Neural cell (in vitro differentiated cells): ENCODE data around the gene ADCY4. TPM values are rescaled to one million over a fixed set of nuclear protein-coding genes. Genes with fewer than 3 reads are reported as not detected.
"Not testable (repeated sequence)": the region's sequence is repeated elsewhere in the genome, so short reads cannot be mapped to it uniquely, and the experiment has no call there.

Experiments used
- H2AFZ ChIP-seq: fragments of 200-600, 300-800 bp; sonication (generic), shearing (Covaris generic); 2 replicates; pipeline ENCODE4 v1.6.0; 2014; ENCODE audit warnings: low read depth, mild to moderate bottlenecking, antibody characterized with exemption, low read length, moderate library complexity
- H3F3A ChIP-seq: fragments of 200-600 bp; shearing (Covaris generic); 2 replicates; pipeline ENCODE4 v1.6.1; 2016; ENCODE audit warnings: mild to moderate bottlenecking, moderate library complexity, mixed read lengths, antibody characterized with exemption, low read length; ENCODE audit not compliant: insufficient read depth, poor library complexity, severe bottlenecking
- H3K27ac ChIP-seq: fragments of 200-600, 300-800 bp; sonication (generic), shearing (Covaris generic); 2 replicates; pipeline ENCODE4 v1.5.1; 2014; ENCODE audit warnings: mild to moderate bottlenecking, low read length, moderate library complexity
- H3K27me3 ChIP-seq: fragments of 300-800, 200-600 bp; sonication (generic), shearing (Covaris generic); 2 replicates; pipeline ENCODE4 v1.6.0; 2014; ENCODE audit warnings: mild to moderate bottlenecking, low read depth, low read length, moderate library complexity; ENCODE audit not compliant: insufficient read depth
- H3K36me3 ChIP-seq: fragments of 300-800, 200-600 bp; sonication (generic), shearing (Covaris generic); 2 replicates; pipeline ENCODE4 v1.5.1; 2014; ENCODE audit warnings: mild to moderate bottlenecking, antibody characterized with exemption, low read length, moderate library complexity; ENCODE audit not compliant: insufficient read depth
- H3K4me2 ChIP-seq: fragments of 300-800, 200-600 bp; sonication (generic), shearing (Covaris generic); 2 replicates; pipeline ENCODE4 v1.6.0; 2014; ENCODE audit warnings: mild to moderate bottlenecking, low read length
- H3K4me3 ChIP-seq: fragments of 300-800, 200-600 bp; sonication (generic), shearing (Covaris generic); 2 replicates; pipeline ENCODE4 v1.5.1; 2014; ENCODE audit warnings: mild to moderate bottlenecking, low read length, moderate library complexity
- H3K79me2 ChIP-seq: fragments of 200-600 bp; shearing (Covaris generic); replicated peaks from 2 replicates; pipeline ENCODE4 v1.6.0; 2014; ENCODE audit warnings: mild to moderate bottlenecking, low read length, moderate library complexity; ENCODE audit not compliant: insufficient read depth
- H3K9ac ChIP-seq: fragments of 300-800, 200-600 bp; sonication (generic), shearing (Covaris generic); 2 replicates; pipeline ENCODE4 v1.6.1; 2016; ENCODE audit warnings: mild to moderate bottlenecking, low read length, mixed read lengths
- H3K9me2 ChIP-seq: fragments of 200-600 bp; shearing (Covaris generic); 2 replicates; pipeline ENCODE4 v1.6.1; 2016; ENCODE audit warnings: mild to moderate bottlenecking, low read length, mixed read lengths; ENCODE audit not compliant: insufficient read depth
- H3K9me3 ChIP-seq: fragments of 200-600, 300-800 bp; sonication (generic), shearing (Covaris generic); 2 replicates; pipeline ENCODE4 v1.6.1; 2016; ENCODE audit warnings: mild to moderate bottlenecking, mixed run types, low read length, moderate library complexity, mixed read lengths
- H4K20me1 ChIP-seq: fragments of 200-600 bp; shearing (Covaris generic); 2 replicates; pipeline ENCODE4 v1.6.1; 2016; ENCODE audit warnings: mild to moderate bottlenecking, mixed run types; ENCODE audit not compliant: insufficient read depth
- CTCF ChIP-seq: fragments of 450-650 bp; IDR thresholded peaks from 2 replicates; pipeline ENCODE4 v1.5.1; 2014; ENCODE audit warnings: antibody characterized with exemption, mild to moderate bottlenecking, moderate library complexity; ENCODE audit not compliant: poor library complexity, severe bottlenecking
- EP300 ChIP-seq: fragments of 450-650 bp; conservative IDR thresholded peaks from 2 replicates; pipeline ENCODE4 v1.6.1; 2014; ENCODE audit warnings: antibody characterized with exemption, mild to moderate bottlenecking, moderate library complexity; ENCODE audit not compliant: poor library complexity, severe bottlenecking
- EZH2 ChIP-seq: fragments of 200-600, 300-800 bp; shearing (Covaris generic), sonication (generic); IDR thresholded peaks from 2 replicates; pipeline ENCODE4 v1.6.1; 2014; ENCODE audit warnings: antibody characterized with exemption, low read length, borderline replicate concordance, mild to moderate bottlenecking; ENCODE audit not compliant: insufficient read depth, poor library complexity, severe bottlenecking
- MXI1 ChIP-seq: fragments of 450-650 bp; conservative IDR thresholded peaks from 2 replicates; pipeline ENCODE4 v1.6.1; 2014; ENCODE audit warnings: antibody characterized with exemption, mild to moderate bottlenecking; ENCODE audit not compliant: poor library complexity, severe bottlenecking
- POLR2AphosphoS5 ChIP-seq: IDR thresholded peaks from 2 replicates; pipeline ENCODE4 v1.6.1; 2012
- RAD21 ChIP-seq: fragments of 450-650 bp; conservative IDR thresholded peaks from 2 replicates; pipeline ENCODE4 v1.6.1; 2014; ENCODE audit warnings: antibody characterized with exemption, mild to moderate bottlenecking, moderate library complexity
- SMC3 ChIP-seq: fragments of 450-650 bp; conservative IDR thresholded peaks from 2 replicates; pipeline ENCODE4 v1.6.1; 2014; ENCODE audit warnings: antibody characterized with exemption, mild to moderate bottlenecking, moderate library complexity; ENCODE audit not compliant: poor library complexity
- TAF1 ChIP-seq: IDR thresholded peaks from 2 replicates; pipeline ENCODE4 v1.6.1; 2012; ENCODE audit warnings: low read depth
- polyA plus RNA-seq: library from polyadenylated mRNA; depleted of rRNA; stranded (reverse); fragments of >200 nt; gene quantifications from 2 replicates; pipeline ENCODE4 v1.2.3, GENCODE V29; 2014
- TF ChIP-seq, protein P1 (sequence below): IDR thresholded peaks from 2 replicates; pipeline ENCODE4 v1.6.1; 2012; ENCODE audit warnings: borderline replicate concordance

ADCY4 gene
- polyA plus RNA-seq, 1 donor from 2014 or later, result not detected

GRCh38 chr14:24327914-24328313 lies 7.0 kb downstream of the ADCY4 start:
- peak; percentile 63 for TF ChIP-seq RAD21
- peak; percentile 77 for TF ChIP-seq SMC3
- peak; percentile 68 for TF ChIP-seq CTCF
- not testable (repeated sequence) for H3K27ac ChIP-seq, H3K36me3 ChIP-seq, H3K9ac ChIP-seq, H3K4me3 ChIP-seq, H3K79me2 ChIP-seq, H2AFZ ChIP-seq, H3K9me2 ChIP-seq, H4K20me1 ChIP-seq, H3K9me3 ChIP-seq, H3K4me2 ChIP-seq, H3F3A ChIP-seq
- peaks cover 26% of the 10 kb centered on the region for H3K27me3 ChIP-seq

DNA sequence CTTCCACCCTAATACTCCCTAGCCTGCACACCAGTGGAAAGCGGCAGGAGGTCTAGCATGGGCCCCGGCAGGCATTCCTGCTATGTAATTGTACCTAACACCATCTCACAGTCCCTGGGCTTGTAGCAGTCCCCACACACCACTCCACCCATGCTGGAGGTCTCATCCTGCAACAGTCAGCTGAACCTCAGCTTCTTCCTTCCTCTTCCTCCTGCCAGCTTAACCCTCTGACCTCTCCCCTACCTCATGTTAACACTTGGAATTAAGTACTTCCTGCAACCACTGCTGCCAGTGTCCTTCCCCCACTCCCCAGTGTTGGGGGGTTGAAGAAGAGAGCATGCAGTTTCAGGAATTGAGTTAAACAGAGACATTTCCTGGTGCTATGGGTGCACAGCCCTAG lies 7.6 kb downstream of the ADCY4 start:
- H3K9me3 ChIP-seq, result no peaks in the 10 kb centered on the region
- H3K4me3 ChIP-seq, result no peak overlapping the region
- H3F3A ChIP-seq, result no peaks in the 10 kb centered on the region
- TF ChIP-seq RAD21 (no peak), SMC3 (no peak), POLR2AphosphoS5 (no peak), CTCF (no peak), MXI1 (no peak), TAF1 (no peak), EP300 (no peak), EZH2 (no peak)
- TF ChIP-seq, protein P1, sequence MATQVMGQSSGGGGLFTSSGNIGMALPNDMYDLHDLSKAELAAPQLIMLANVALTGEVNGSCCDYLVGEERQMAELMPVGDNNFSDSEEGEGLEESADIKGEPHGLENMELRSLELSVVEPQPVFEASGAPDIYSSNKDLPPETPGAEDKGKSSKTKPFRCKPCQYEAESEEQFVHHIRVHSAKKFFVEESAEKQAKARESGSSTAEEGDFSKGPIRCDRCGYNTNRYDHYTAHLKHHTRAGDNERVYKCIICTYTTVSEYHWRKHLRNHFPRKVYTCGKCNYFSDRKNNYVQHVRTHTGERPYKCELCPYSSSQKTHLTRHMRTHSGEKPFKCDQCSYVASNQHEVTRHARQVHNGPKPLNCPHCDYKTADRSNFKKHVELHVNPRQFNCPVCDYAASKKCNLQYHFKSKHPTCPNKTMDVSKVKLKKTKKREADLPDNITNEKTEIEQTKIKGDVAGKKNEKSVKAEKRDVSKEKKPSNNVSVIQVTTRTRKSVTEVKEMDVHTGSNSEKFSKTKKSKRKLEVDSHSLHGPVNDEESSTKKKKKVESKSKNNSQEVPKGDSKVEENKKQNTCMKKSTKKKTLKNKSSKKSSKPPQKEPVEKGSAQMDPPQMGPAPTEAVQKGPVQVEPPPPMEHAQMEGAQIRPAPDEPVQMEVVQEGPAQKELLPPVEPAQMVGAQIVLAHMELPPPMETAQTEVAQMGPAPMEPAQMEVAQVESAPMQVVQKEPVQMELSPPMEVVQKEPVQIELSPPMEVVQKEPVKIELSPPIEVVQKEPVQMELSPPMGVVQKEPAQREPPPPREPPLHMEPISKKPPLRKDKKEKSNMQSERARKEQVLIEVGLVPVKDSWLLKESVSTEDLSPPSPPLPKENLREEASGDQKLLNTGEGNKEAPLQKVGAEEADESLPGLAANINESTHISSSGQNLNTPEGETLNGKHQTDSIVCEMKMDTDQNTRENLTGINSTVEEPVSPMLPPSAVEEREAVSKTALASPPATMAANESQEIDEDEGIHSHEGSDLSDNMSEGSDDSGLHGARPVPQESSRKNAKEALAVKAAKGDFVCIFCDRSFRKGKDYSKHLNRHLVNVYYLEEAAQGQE, result no peak
- H4K20me1 ChIP-seq, result no peaks in the 10 kb centered on the region
- H3K27ac ChIP-seq, result no peak overlapping the region
- H2AFZ ChIP-seq, result no peak overlapping the region
- H3K4me2 ChIP-seq, result no peak overlapping the region
- H3K9me2 ChIP-seq, result no peaks in the 10 kb centered on the region
- H3K36me3 ChIP-seq, result no peaks in the 10 kb centered on the region
- no peak overlapping the region for H3K9ac ChIP-seq
- H3K79me2 ChIP-seq, result no peaks in the 10 kb centered on the region
- peaks cover 20% of the 10 kb centered on the region for H3K27me3 ChIP-seq
